GM13977 (cell line): Measurements from ENCODE around the gene MLF2.

Experiments used
- DNase-seq: peaks from one replicate; pipeline ENCODE4 v3.0.0; 2012; ENCODE audit warnings: low spot score
- CTCF ChIP-seq: IDR thresholded peaks from 2 replicates; pipeline ENCODE4 v1.5.1; 2012; ENCODE audit warnings: mild to moderate bottlenecking, control low read depth; ENCODE audit not compliant: insufficient read depth; ENCODE audit errors: extremely low read depth, missing control alignments
- in situ Hi-C: fragments of 300-500 bp; cut with MboI; formaldehyde crosslinking; loops from one replicate; pipeline ENCODE4 v1.12.0; 2022; ENCODE audit warnings: low sequenced_read_pairs, low pct_unique_long_range_greater_than_20kb, mixed read lengths, inconsistent platforms; ENCODE audit not compliant: unreplicated experiment

The MLF2 gene

GRCh38 chr12:6769666-6770065 lies 16.7 kb upstream of the MLF2 start:
- in situ Hi-C loops = no loop called here
- TF ChIP-seq CTCF = no peak
- no peak for DNase-seq

GRCh38 chr12:6768990-6769389 lies 16.0 kb upstream of the MLF2 start:
- TF ChIP-seq CTCF = no peak
- in situ Hi-C loops = no loop called here
- DNase-seq = no peak

GRCh38 chr12:6768437-6768914 lies 15.5 kb upstream of the MLF2 start:
- DNase-seq = no peak
- in situ Hi-C loops = no loop called here
- TF ChIP-seq CTCF = no peak

- no peak for DNase-seq
- TF ChIP-seq CTCF = no peak
- in situ Hi-C loops = no loop called here
These were observed 14.7 kb upstream of the MLF2 start for GRCh38 chr12:6767353-6768319.

- peak; percentile 89 for DNase-seq
- in situ Hi-C loops = no loop called here
- TF ChIP-seq CTCF = peak; percentile 91
These were observed 13.9 kb upstream of the MLF2 start for GRCh38 chr12:6766651-6767349.

GRCh38 chr12:6765634-6766581 lies 13.0 kb upstream of the MLF2 start, which contains the start of gene PTMS:
Gene PTMS (plus strand): TSS chr12:6766363. CDS start chr12:6766706, 343 bp downstream.
- in situ Hi-C loops = no loop called here
- no peak for TF ChIP-seq CTCF
- DNase-seq = peak; percentile 75
